H1 (cell line): ENCODE measurements around the gene SLC24A3. TPM values are rescaled to one million over a fixed set of nuclear protein-coding genes. Genes with fewer than 3 reads are reported as not detected.

ENCODE experiments used
- CTCF ChIA-PET: fragments of 300-600 bp; sonication (Branson Sonifier 250); formaldehyde crosslinking; loops from one replicate; lab custom pipeline; 2021; ENCODE audit not compliant: partially characterized antibody; lab: Charles Lee
- POLR2A ChIA-PET: fragments of 300-600 bp; sonication (Branson Sonifier 250); formaldehyde crosslinking; loops from one replicate; lab custom pipeline; 2021; ENCODE audit warnings: inconsistent platforms; ENCODE audit not compliant: partially characterized antibody; lab: Charles Lee
- DNase-seq, 2 experiments: peaks; one replicate each; pipeline versions ENCODE4 v3.0.0 to v3.0.0-alpha.2; 2010 to 2022; ENCODE audit warnings: low spot score in 2 of 2, low read depth in 1 of 2, mixed read lengths in 1 of 2
- FAIRE-seq: peaks from 2 replicates; lab custom pipeline; 2011; peaks lifted over from hg19 to GRCh38; lab: Jason Lieb, UNC
- H2AFZ ChIP-seq: 2 replicates; pipeline ENCODE4 v1.8.1; 2012; ENCODE audit warnings: low read length, inconsistent platforms
- H2AK5ac ChIP-seq: 2 replicates; pipeline ENCODE4 v1.6.1; 2013; ENCODE audit warnings: low read depth, low read length
- H2BK120ac ChIP-seq: replicated peaks from 2 replicates; pipeline ENCODE3; 2013; ENCODE audit warnings: low read depth, low read length, inconsistent platforms
- H2BK12ac ChIP-seq: 2 replicates; pipeline ENCODE4 v1.6.1; 2013; ENCODE audit warnings: low read depth, low read length
- H2BK15ac ChIP-seq: 2 replicates; pipeline ENCODE4 v1.6.1; 2013; ENCODE audit warnings: low read length
- H2BK20ac ChIP-seq: 2 replicates; pipeline ENCODE4 v1.6.1; 2013; ENCODE audit warnings: low read length
- H2BK5ac ChIP-seq: 2 replicates; pipeline ENCODE4 v1.6.1; 2013; ENCODE audit warnings: low read depth, low read length
- H3K14ac ChIP-seq: 2 replicates; pipeline ENCODE4 v1.6.1; 2013; ENCODE audit warnings: inconsistent platforms; ENCODE audit not compliant: insufficient read length
- H3K18ac ChIP-seq: 2 replicates; pipeline ENCODE4 v1.6.1; 2013; ENCODE audit warnings: low read length; ENCODE audit errors: extremely low read depth
- H3K23ac ChIP-seq: 2 replicates; pipeline ENCODE4 v1.6.1; 2013; ENCODE audit warnings: inconsistent platforms; ENCODE audit not compliant: insufficient read length
- H3K23me2 ChIP-seq: 2 replicates; pipeline ENCODE4 v1.6.1; 2013; ENCODE audit warnings: low read depth, low read length
- H3K27ac ChIP-seq: 2 replicates; pipeline ENCODE4 v1.6.1; 2011; ENCODE audit warnings: low read depth, low read length, inconsistent platforms
- H3K27me3 ChIP-seq, 4 experiments: replicated peaks in 1 of 4; 1 replicate in 1 of 4; 2 replicates in 3 of 4; pipeline versions ENCODE4 v1.6.1 to v1.8.1; 2011 to 2013; ENCODE audit warnings: low read length in 3 of 4, mild to moderate bottlenecking in 3 of 4, inconsistent platforms in 2 of 4, mixed read lengths in 2 of 4, moderate library complexity in 1 of 4; ENCODE audit not compliant: control insufficient read depth in 3 of 4, insufficient read depth in 3 of 4; ENCODE audit errors: extremely low read depth in 1 of 4
- H3K36me3 ChIP-seq, 4 experiments: 2 replicates each; pipeline versions ENCODE4 v1.6.1 to v1.8.1; 2011 to 2013; ENCODE audit warnings: mild to moderate bottlenecking in 4 of 4, low read length in 3 of 4, moderate library complexity in 2 of 4, control low read depth in 1 of 4, inconsistent platforms in 1 of 4; ENCODE audit not compliant: insufficient read depth in 4 of 4, control insufficient read depth in 2 of 4
- H3K4ac ChIP-seq: replicated peaks from 2 replicates; pipeline ENCODE3; 2013; ENCODE audit warnings: low read length, low read depth, mixed read lengths, inconsistent platforms; ENCODE audit not compliant: insufficient read length
- H3K4me1 ChIP-seq, 4 experiments: replicated peaks in 1 of 4; 1 replicate in 1 of 4; 2 replicates in 3 of 4; pipeline versions ENCODE4 v1.6.1 to v1.8.1; 2011 to 2013; ENCODE audit warnings: low read length in 3 of 4, inconsistent platforms in 2 of 4, mixed read lengths in 1 of 4; ENCODE audit not compliant: insufficient read depth in 4 of 4, control insufficient read depth in 3 of 4
- H3K4me2 ChIP-seq, 2 experiments: 2 replicates each; pipeline versions ENCODE4 v1.6.1 to v1.8.1; 2011 to 2013; ENCODE audit warnings: low read depth in 2 of 2, low read length in 2 of 2, control low read depth in 1 of 2, inconsistent platforms in 1 of 2, mild to moderate bottlenecking in 1 of 2; ENCODE audit not compliant: insufficient read depth in 1 of 2
- H3K4me3 ChIP-seq, 4 experiments: fragments of 200-600, 300-600 bp in 1 of 4; sonication (generic), shearing (Covaris generic), sonication (Bioruptor Twin) in 1 of 4; 2 replicates each; pipeline versions ENCODE4 v1.5.1 to v1.8.1; 2011 to 2016; ENCODE audit warnings: low read length in 4 of 4, low read depth in 3 of 4, control low read depth in 2 of 4, inconsistent platforms in 2 of 4, mild to moderate bottlenecking in 2 of 4, mixed read lengths in 1 of 4, moderate library complexity in 1 of 4; ENCODE audit not compliant: insufficient read depth in 2 of 4; ENCODE audit errors: extremely low read depth in 1 of 4
- H3K56ac ChIP-seq: replicated peaks from 2 replicates; pipeline ENCODE3; 2013; ENCODE audit warnings: low read depth, mild to moderate bottlenecking, mixed read lengths, low read length, inconsistent platforms; ENCODE audit not compliant: insufficient read length
- H3K79me1 ChIP-seq: 2 replicates; pipeline ENCODE4 v1.6.1; 2013; ENCODE audit warnings: low read depth, low read length, control low read depth
- H3K79me2 ChIP-seq, 2 experiments: 2 replicates each; pipeline versions ENCODE4 v1.6.1 to v1.8.1; 2012 to 2013; ENCODE audit warnings: low read length in 2 of 2, mild to moderate bottlenecking in 2 of 2, inconsistent platforms in 1 of 2; ENCODE audit not compliant: insufficient read depth in 2 of 2, control insufficient read depth in 1 of 2
- H3K9ac ChIP-seq, 4 experiments: replicated peaks in 1 of 4; 1 replicate in 1 of 4; 2 replicates in 3 of 4; pipeline versions ENCODE4 v1.6.1 to v1.8.1; 2011 to 2013; ENCODE audit warnings: low read depth in 3 of 4, low read length in 3 of 4, control low read depth in 2 of 4, mild to moderate bottlenecking in 2 of 4, moderate library complexity in 2 of 4, inconsistent platforms in 1 of 4; ENCODE audit errors: extremely low read depth in 1 of 4
- H3K9me3 ChIP-seq, 2 experiments: 2 replicates each; pipeline versions ENCODE4 v1.6.1 to v1.8.1; 2012 to 2013; ENCODE audit warnings: mild to moderate bottlenecking in 2 of 2, moderate library complexity in 2 of 2, control low read depth in 1 of 2, inconsistent platforms in 1 of 2, low read depth in 1 of 2, low read length in 1 of 2, mixed read lengths in 1 of 2; ENCODE audit not compliant: insufficient read depth in 2 of 2
- H4K20me1 ChIP-seq, 2 experiments: replicated peaks in 1 of 2; 2 replicates each; pipeline versions ENCODE3 to v1.8.1; 2011 to 2013; ENCODE audit warnings: inconsistent platforms in 2 of 2, low read length in 2 of 2, mild to moderate bottlenecking in 1 of 2; ENCODE audit not compliant: insufficient read depth in 2 of 2, control insufficient read depth in 1 of 2
- H4K5ac ChIP-seq: 2 replicates; pipeline ENCODE4 v1.6.1; 2013; ENCODE audit warnings: low read length, low read depth, mixed read lengths, inconsistent platforms; ENCODE audit not compliant: insufficient read length
- H4K8ac ChIP-seq: 2 replicates; pipeline ENCODE4 v1.8.0; 2013; ENCODE audit warnings: mild to moderate bottlenecking, moderate library complexity, low read length, inconsistent platforms; ENCODE audit not compliant: insufficient read depth; ENCODE audit errors: extremely low read depth
- H4K91ac ChIP-seq: replicated peaks from 2 replicates; pipeline ENCODE3; 2013; ENCODE audit warnings: low read length, mixed read lengths, inconsistent platforms; ENCODE audit not compliant: insufficient read length
- SIX5 ChIP-seq: IDR thresholded peaks from 2 replicates; pipeline ENCODE4 v1.6.1; 2011; ENCODE audit warnings: mild to moderate bottlenecking, low read depth, low read length
- TBP ChIP-seq: IDR thresholded peaks from 2 replicates; pipeline ENCODE4 v1.6.1; 2011; ENCODE audit warnings: low read depth, low read length, improper control_type of control experiment
- WGBS, 2 experiments: shearing (Covaris generic) in 1 of 2; methylation state at CpG; one replicate each; pipeline versions ENCODE4 v1.1.6 to v1.1.7; 2013 to 2015; ENCODE audit warnings: low lambda C conversion rate in 2 of 2, mixed read lengths in 2 of 2, inconsistent platforms in 1 of 2, low coverage in 1 of 2, missing lambda C conversion rate in 1 of 2; ENCODE audit not compliant: insufficient replicate concordance in 2 of 2, insufficient coverage in 1 of 2, insufficient read length in 1 of 2; ENCODE audit errors: extremely low coverage in 1 of 2, missing lambda C conversion rate in 1 of 2; 5-methylcytosine and 5-hydroxymethylcytosine counted together
- polyA plus RNA-seq, 7 experiments: library from polyadenylated mRNA; depleted of rRNA in 3 of 7; stranded (reverse) in 5 of 7; unstranded in 2 of 7; fragments of >200 nt in 5 of 7; fragments of 200-250 nt in 2 of 7; gene quantifications; 1 replicate in 5 of 7; 2 replicates in 1 of 7; 4 replicates in 1 of 7; pipeline versions ENCODE4 v1.2.1 to v1.2.3, GENCODE V29; 2011 to 2013; ENCODE audit warnings: missing spikeins in 2 of 7, mixed read lengths in 2 of 7
- total RNA-seq: library from RNA; stranded (reverse); fragmentation: NEBNext Ultra II Directional; extraction: Animal tissue kit (Norgen Biotek cat#: 25700); gene quantifications from 2 replicates; pipeline ENCODE4 v1.2.1, GENCODE V29; 2021

The SLC24A3 gene
- total and polyA plus RNA-seq, 2 of the 8 experiments (the other 6 are each of a cell fraction or from before 2014, with no cell fraction given): 4.5 to 6.3 TPM

DNA sequence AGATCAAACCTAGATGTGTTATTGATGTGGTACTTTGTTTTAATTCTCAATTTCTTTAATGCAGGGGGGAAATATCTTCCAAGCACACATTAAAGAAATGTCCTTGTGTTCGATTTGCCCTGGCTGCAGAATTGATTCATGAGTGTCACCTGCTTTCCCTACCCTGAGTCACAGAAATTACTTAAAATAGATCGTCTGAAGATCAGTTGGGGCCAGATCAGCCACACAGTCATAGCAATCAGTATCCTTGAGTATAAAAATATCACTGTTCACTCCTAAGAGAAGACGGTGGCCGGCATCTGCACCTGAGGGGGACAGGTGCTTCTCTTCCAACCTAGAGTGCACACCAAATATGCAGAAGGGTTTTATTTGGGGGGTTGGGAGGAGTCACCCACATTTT, 430.4 kb downstream of the SLC24A3 start:
- H3K4me2 ChIP-seq: no peak overlapping the region
- DNase-seq (no peak), FAIRE-seq (no peak)
- no peaks in the 10 kb centered on the region for H3K79me2 ChIP-seq
- H4K8ac ChIP-seq: no peak overlapping the region
- no peaks in the 10 kb centered on the region for H4K20me1 ChIP-seq
- no peak overlapping the region for H3K27ac ChIP-seq
- H3K14ac ChIP-seq: no peak overlapping the region
- no peak overlapping the region for H3K4ac ChIP-seq
- no peaks in the 10 kb centered on the region for H3K23me2 ChIP-seq
- 91% methylated on average over 4 of the region's 4 CpGs; no CpG with 5 or more reads in 1 of the 2 experiments for WGBS, 2 experiments
- no peak overlapping the region for H2AK5ac ChIP-seq
- no peak for TF ChIP-seq SIX5
- TF ChIP-seq TBP: no peak
- TF ChIP-seq, all 59 proteins: peak for 0
- Histone ChIP-seq H3K4me1 (no peaks in the 10 kb centered on the region), H2BK5ac (no peak overlapping the region), H3K79me1 (no peaks in the 10 kb centered on the region), H4K91ac (no peak overlapping the region), H3K56ac (no peak overlapping the region), H2BK120ac (no peak overlapping the region), H2BK12ac (no peak overlapping the region), H3K9me3 (peaks cover 0 to 6% of the 10 kb centered on the region in 2 experiments; a peak in 1 of 4 replicates), H3K9ac (no peak overlapping the region), H2AFZ (no peak overlapping the region), H2BK20ac (no peak overlapping the region), H3K36me3 (no peaks in the 10 kb centered on the region), H3K23ac (no peak overlapping the region), H3K4me3 (no peak overlapping the region), H2BK15ac (no peak overlapping the region), H4K5ac (no peak overlapping the region), H3K18ac (no peak overlapping the region), H3K27me3 (no peaks in the 10 kb centered on the region)
- ChIA-PET POLR2A (interaction anchor here (1.2 kb wide), 1 partner anchor 9 kb away, joined by 3 read pairs; no protein-coding TSS in a partner anchor), CTCF (interaction anchor here (1.8 to 4.5 kb wide), 3 partner anchors 10 to 19 kb away, joined by 5 to 20 read pairs (median 7); no protein-coding TSS in a partner anchor)
